ENCODE measurements around the gene GAS7. TPM values are rescaled to one million over a fixed set of nuclear protein-coding genes. Genes with fewer than 3 reads are reported as not detected.

Gene GAS7
- total RNA-seq, 2 experiments from 2014 or later = 0.24 to 0.26 TPM

- no peak for DNase-seq
- intact Hi-C loops (cut with micrococcal nuclease) = no loop called here
- Mint-ChIP-seq H3K4me3 (no peak overlapping the region), H3K36me3 (no peaks in the 10 kb centered on the region), H3K27ac (no peak overlapping the region), H3K4me1 (ENCODE audit: low read depth) (no peaks in the 10 kb centered on the region), H3K9me3 (no peaks in the 10 kb centered on the region), H3K27me3 (no peaks in the 10 kb centered on the region)
- ChIA-PET POLR2A (no interaction called here), CTCF (no interaction called here)
These were observed 281.3 kb downstream of the GAS7 start for GRCh38 chr17:9917131-9917530.

DNA sequence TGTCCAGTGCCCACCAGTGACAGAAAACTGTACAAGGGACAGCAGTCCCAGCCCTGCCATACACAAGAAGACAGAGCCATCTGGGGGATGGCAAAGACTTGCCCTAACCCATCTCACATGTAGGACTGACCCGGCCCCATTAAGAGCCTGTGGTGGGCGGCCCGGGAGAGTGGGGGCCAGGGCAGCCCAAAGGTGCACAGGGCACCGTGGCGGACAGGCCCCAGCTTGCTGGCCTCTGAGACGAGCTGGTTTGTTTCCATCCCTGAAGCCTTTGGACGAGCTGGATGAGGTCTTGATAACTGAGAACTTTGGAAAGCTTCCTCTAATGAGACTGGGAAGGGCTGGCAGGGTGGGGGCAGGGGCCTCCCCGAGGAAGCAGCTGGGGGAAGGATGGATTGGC, 282.3 kb downstream of the GAS7 start:
- CTCF ChIA-PET = no interaction called here
- DNase-seq = no peak
- Mint-ChIP-seq H3K4me1 (ENCODE audit: low read depth) (no peaks in the 10 kb centered on the region), H3K27me3 (no peaks in the 10 kb centered on the region), H3K27ac (no peak overlapping the region), H3K9me3 (no peaks in the 10 kb centered on the region), H3K36me3 (no peaks in the 10 kb centered on the region), H3K4me3 (no peak overlapping the region)
- POLR2A ChIA-PET = no interaction called here
- intact Hi-C loops (cut with micrococcal nuclease) = no loop called here

- H3K27ac Mint-ChIP-seq = no peak overlapping the region
- DNase-seq = no peak
- ChIA-PET CTCF (interaction anchor here (1.3 kb wide), 1 partner anchor 11 kb away, joined by 5 read pairs; no protein-coding TSS in a partner anchor), POLR2A (no interaction called here)
- no peak overlapping the region for H3K4me3 Mint-ChIP-seq
- no peaks in the 10 kb centered on the region for H3K27me3 Mint-ChIP-seq
- no peaks in the 10 kb centered on the region for H3K4me1 Mint-ChIP-seq (ENCODE audit: low read depth)
- no peaks in the 10 kb centered on the region for H3K36me3 Mint-ChIP-seq
- no peaks in the 10 kb centered on the region for H3K9me3 Mint-ChIP-seq
- intact Hi-C loops (cut with micrococcal nuclease) = no loop called here
These were observed 284.9 kb downstream of the GAS7 start for GRCh38 chr17:9913476-9913875.

- Mint-ChIP-seq H3K36me3 (no peaks in the 10 kb centered on the region), H3K27ac (no peak overlapping the region), H3K4me3 (no peak overlapping the region), H3K4me1 (ENCODE audit: low read depth) (no peaks in the 10 kb centered on the region), H3K27me3 (no peaks in the 10 kb centered on the region), H3K9me3 (no peaks in the 10 kb centered on the region)
- POLR2A ChIA-PET = no interaction called here
- intact Hi-C loops (cut with micrococcal nuclease) = no loop called here
- no peak for DNase-seq
- CTCF ChIA-PET = interaction anchor here (1.1 kb wide), 1 partner anchor 415 kb away, joined by 3 read pairs; no protein-coding TSS in a partner anchor
These were observed 286.0 kb downstream of the GAS7 start for GRCh38 chr17:9912121-9913099.

- Mint-ChIP-seq H3K9me3 (no peaks in the 10 kb centered on the region), H3K36me3 (no peaks in the 10 kb centered on the region), H3K27me3 (no peaks in the 10 kb centered on the region), H3K4me3 (no peak overlapping the region), H3K4me1 (ENCODE audit: low read depth) (no peaks in the 10 kb centered on the region), H3K27ac (no peak overlapping the region)
- intact Hi-C loops (cut with micrococcal nuclease) = no loop called here
- ChIA-PET POLR2A (no interaction called here), CTCF (interaction anchor here (1.1 kb wide), 1 partner anchor 416 kb away, joined by 3 read pairs; no protein-coding TSS in a partner anchor)
- no peak for DNase-seq
These were observed 287.3 kb downstream of the GAS7 start for GRCh38 chr17:9911089-9911488.

DNA sequence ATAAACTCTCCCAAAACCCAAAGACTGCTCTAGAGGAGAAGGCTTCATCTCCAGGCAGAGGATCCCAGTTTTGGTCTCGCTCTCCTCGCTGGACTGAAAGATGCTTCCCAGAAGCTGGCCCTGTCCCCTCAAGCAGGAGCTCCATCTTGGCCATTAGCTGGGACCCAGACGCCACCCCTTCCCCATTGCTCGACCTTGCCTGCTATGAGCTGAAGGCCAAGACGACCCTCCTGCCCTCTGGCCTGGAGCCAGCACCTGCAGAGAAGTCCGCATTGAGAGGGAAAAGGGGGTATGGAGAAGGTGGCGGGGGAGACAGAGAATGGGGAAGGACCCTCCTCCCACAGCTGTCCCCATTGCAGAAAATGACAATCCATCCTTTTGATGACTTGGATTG, 289.8 kb downstream of the GAS7 start:
- POLR2A ChIA-PET = interaction anchor here (0.6 kb wide), 1 partner anchor 18 kb away, joined by 3 read pairs; no protein-coding TSS in a partner anchor
- intact Hi-C loops (cut with micrococcal nuclease) = no loop called here
- Mint-ChIP-seq H3K27ac (no peak overlapping the region), H3K36me3 (no peaks in the 10 kb centered on the region), H3K4me1 (ENCODE audit: low read depth) (no peaks in the 10 kb centered on the region), H3K4me3 (no peak overlapping the region), H3K9me3 (no peaks in the 10 kb centered on the region), H3K27me3 (no peaks in the 10 kb centered on the region)
- CTCF ChIA-PET = no interaction called here
- DNase-seq = no peak

GRCh38 chr17:9907883-9908648, 290.3 kb downstream of the GAS7 start:
- H3K36me3 Mint-ChIP-seq = no peaks in the 10 kb centered on the region
- no peak for DNase-seq
- ChIA-PET CTCF (no interaction called here), POLR2A (interaction anchor here (0.6 kb wide), 1 partner anchor 18 kb away, joined by 3 read pairs; no protein-coding TSS in a partner anchor)
- no peaks in the 10 kb centered on the region for H3K4me1 Mint-ChIP-seq (ENCODE audit: low read depth)
- no peak overlapping the region for H3K27ac Mint-ChIP-seq
- intact Hi-C loops (cut with micrococcal nuclease) = no loop called here
- no peaks in the 10 kb centered on the region for H3K9me3 Mint-ChIP-seq
- no peak overlapping the region for H3K4me3 Mint-ChIP-seq
- no peaks in the 10 kb centered on the region for H3K27me3 Mint-ChIP-seq

- DNase-seq = no peak
- no peaks in the 10 kb centered on the region for H3K9me3 Mint-ChIP-seq
- H3K4me1 Mint-ChIP-seq (ENCODE audit: low read depth) = no peaks in the 10 kb centered on the region
- intact Hi-C loops (cut with micrococcal nuclease) = no loop called here
- ChIA-PET CTCF (no interaction called here), POLR2A (no interaction called here)
- H3K36me3 Mint-ChIP-seq = no peaks in the 10 kb centered on the region
- H3K27ac Mint-ChIP-seq = no peak overlapping the region
- no peaks in the 10 kb centered on the region for H3K27me3 Mint-ChIP-seq
- H3K4me3 Mint-ChIP-seq = no peak overlapping the region
These were observed 291.3 kb downstream of the GAS7 start for GRCh38 chr17:9907131-9907530.

DNA sequence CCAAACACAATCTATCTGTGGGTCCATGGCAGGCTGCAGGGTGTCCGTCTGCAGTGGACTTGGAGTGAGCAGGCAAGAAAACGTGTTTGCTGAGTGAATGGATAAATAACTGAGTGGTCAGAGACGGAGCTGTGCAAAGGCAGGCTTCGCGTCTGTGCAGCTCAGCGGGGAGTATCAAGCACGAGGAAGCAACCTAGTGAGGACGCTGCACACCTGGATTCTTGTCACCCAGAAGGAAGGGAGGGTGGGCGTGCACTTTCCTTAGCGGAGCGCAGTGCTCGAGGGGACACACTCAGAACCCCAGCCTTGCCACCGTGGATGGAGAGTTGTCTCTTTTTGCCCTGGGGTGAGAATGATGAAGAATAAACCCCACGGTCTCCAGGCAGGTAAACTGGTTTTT, 291.8 kb downstream of the GAS7 start:
- intact Hi-C loops (cut with micrococcal nuclease) = no loop called here
- H3K36me3 Mint-ChIP-seq = no peaks in the 10 kb centered on the region
- no peaks in the 10 kb centered on the region for H3K9me3 Mint-ChIP-seq
- H3K27ac Mint-ChIP-seq = no peak overlapping the region
- DNase-seq = no peak
- no peak overlapping the region for H3K4me3 Mint-ChIP-seq
- ChIA-PET CTCF (no interaction called here), POLR2A (no interaction called here)
- H3K4me1 Mint-ChIP-seq (ENCODE audit: low read depth) = no peaks in the 10 kb centered on the region
- no peaks in the 10 kb centered on the region for H3K27me3 Mint-ChIP-seq

DNA sequence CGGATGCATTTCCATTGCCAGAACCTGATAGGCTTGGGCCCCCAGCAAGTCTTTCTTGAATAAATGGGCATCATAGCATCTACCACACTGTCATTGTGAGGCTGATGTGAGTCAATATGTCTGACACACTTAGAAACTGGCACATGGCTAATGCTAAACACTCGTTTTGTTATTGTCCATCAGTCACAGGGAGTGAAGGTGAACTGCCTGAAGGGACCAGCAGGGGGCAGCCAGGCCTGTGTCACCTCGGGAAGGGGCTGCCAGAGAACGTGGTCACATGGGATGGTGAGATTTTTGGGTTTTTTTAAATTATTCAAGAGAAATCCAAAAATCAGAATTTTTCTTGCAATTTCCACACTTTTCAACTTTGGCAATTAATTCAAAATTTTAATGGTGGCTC, 292.5 kb downstream of the GAS7 start:
- ChIA-PET CTCF (interaction anchor here (1.2 kb wide), 1 partner anchor 19 kb away, joined by 7 read pairs; no protein-coding TSS in a partner anchor), POLR2A (no interaction called here)
- intact Hi-C loops (cut with micrococcal nuclease) = no loop called here
- peak; percentile 35 for DNase-seq
- peaks cover 4% of the 10 kb centered on the region for H3K27me3 Mint-ChIP-seq
- no peaks in the 10 kb centered on the region for H3K36me3 Mint-ChIP-seq
- H3K4me3 Mint-ChIP-seq = no peak overlapping the region
- H3K27ac Mint-ChIP-seq = no peak overlapping the region
- H3K9me3 Mint-ChIP-seq = no peaks in the 10 kb centered on the region
- no peaks in the 10 kb centered on the region for H3K4me1 Mint-ChIP-seq (ENCODE audit: low read depth)

- H3K27ac Mint-ChIP-seq = no peak within 1 kb of the TSS
- no peak within 1 kb of the TSS for H3K4me3 Mint-ChIP-seq
- intact Hi-C loops (cut with micrococcal nuclease) = no loop called here
- no peaks in the 10 kb centered on the region for H3K4me1 Mint-ChIP-seq (ENCODE audit: low read depth)
- no peak for DNase-seq
- ChIA-PET POLR2A (no interaction called here), CTCF (interaction anchor here (1.2 kb wide), 1 partner anchor 20 kb away, joined by 7 read pairs; no protein-coding TSS in a partner anchor)
- H3K27me3 Mint-ChIP-seq = peaks cover 5% of the 10 kb centered on the region
- no peaks in the 10 kb centered on the region for H3K9me3 Mint-ChIP-seq
- no peaks in the 10 kb centered on the region for H3K36me3 Mint-ChIP-seq
These were observed 293.4 kb downstream of the GAS7 start, which contains the start of gene RCVRN for GRCh38 chr17:9905078-9905415. Gene RCVRN (minus strand): TSS chr17:9905271. CDS start chr17:9905180, 91 bp downstream.

- DNase-seq = no peak
- no peak overlapping the region for H3K4me3 Mint-ChIP-seq
- H3K36me3 Mint-ChIP-seq = no peaks in the 10 kb centered on the region
- ChIA-PET POLR2A (no interaction called here), CTCF (interaction anchor here (1.2 kb wide), 1 partner anchor 21 kb away, joined by 7 read pairs; no protein-coding TSS in a partner anchor)
- no peaks in the 10 kb centered on the region for H3K4me1 Mint-ChIP-seq (ENCODE audit: low read depth)
- H3K27me3 Mint-ChIP-seq = peaks cover 5% of the 10 kb centered on the region
- intact Hi-C loops (cut with micrococcal nuclease) = no loop called here
- no peaks in the 10 kb centered on the region for H3K9me3 Mint-ChIP-seq
- no peak overlapping the region for H3K27ac Mint-ChIP-seq
These were observed 293.9 kb downstream of the GAS7 start for GRCh38 chr17:9904277-9905077.
